ENCODE data around the gene TTC28. TPM values are rescaled to one million over a fixed set of nuclear protein-coding genes. Genes with fewer than 3 reads are reported as not detected.

TTC28 gene
- total and polyA plus RNA-seq, 2 donors (not counting 1 experiment from before 2014, with no cell fraction given): 8.2 to 31.4 TPM

GRCh38 chr22:28046100-28046499, 633.5 kb downstream of the TTC28 start:
- Histone ChIP-seq H3K9me3 (ENCODE audit: control insufficient read depth, insufficient read depth, low read depth, low read length) (no peaks in the 10 kb centered on the region), H4K20me1 (ENCODE audit: control insufficient read depth, extremely low read depth, insufficient read depth, low read length) (no peaks in the 10 kb centered on the region), H3K4me3 (replicated peaks in 1 of 4; ENCODE audit: control extremely low read depth in 1 of 4, insufficient read depth in 1 of 4, low read depth in 3 of 4, low read length in 4 of 4) (no peak overlapping the region), H3K9ac (ENCODE audit: insufficient read depth, low read length) (no peak overlapping the region), H3K36me3 (ENCODE audit: control insufficient read depth, insufficient read depth, low read length) (no peaks in the 10 kb centered on the region), H3K27ac (ENCODE audit: insufficient read depth, low read length) (no peak overlapping the region), H3K4me1 (ENCODE audit: control insufficient read depth, extremely low read depth, insufficient read depth, low read length) (no peaks in the 10 kb centered on the region), H3K79me2 (ENCODE audit: control insufficient read depth, insufficient read depth, low read length) (no peaks in the 10 kb centered on the region), H3K27me3 (ENCODE audit: control insufficient read depth, insufficient read depth, low read length) (no peaks in the 10 kb centered on the region), H2AFZ (ENCODE audit: low read length) (no peak overlapping the region), H3K4me2 (ENCODE audit: extremely low read depth, insufficient read depth, low read length) (no peak overlapping the region)
- no peak for DNase-seq (ENCODE audit: low read depth in 2 of 2)
- TF ChIP-seq EZH2 (IDR thresholded peaks at IDR 0.05; ENCODE audit: low read length, missing control alignments): no peak
- TF ChIP-seq, protein P1, sequence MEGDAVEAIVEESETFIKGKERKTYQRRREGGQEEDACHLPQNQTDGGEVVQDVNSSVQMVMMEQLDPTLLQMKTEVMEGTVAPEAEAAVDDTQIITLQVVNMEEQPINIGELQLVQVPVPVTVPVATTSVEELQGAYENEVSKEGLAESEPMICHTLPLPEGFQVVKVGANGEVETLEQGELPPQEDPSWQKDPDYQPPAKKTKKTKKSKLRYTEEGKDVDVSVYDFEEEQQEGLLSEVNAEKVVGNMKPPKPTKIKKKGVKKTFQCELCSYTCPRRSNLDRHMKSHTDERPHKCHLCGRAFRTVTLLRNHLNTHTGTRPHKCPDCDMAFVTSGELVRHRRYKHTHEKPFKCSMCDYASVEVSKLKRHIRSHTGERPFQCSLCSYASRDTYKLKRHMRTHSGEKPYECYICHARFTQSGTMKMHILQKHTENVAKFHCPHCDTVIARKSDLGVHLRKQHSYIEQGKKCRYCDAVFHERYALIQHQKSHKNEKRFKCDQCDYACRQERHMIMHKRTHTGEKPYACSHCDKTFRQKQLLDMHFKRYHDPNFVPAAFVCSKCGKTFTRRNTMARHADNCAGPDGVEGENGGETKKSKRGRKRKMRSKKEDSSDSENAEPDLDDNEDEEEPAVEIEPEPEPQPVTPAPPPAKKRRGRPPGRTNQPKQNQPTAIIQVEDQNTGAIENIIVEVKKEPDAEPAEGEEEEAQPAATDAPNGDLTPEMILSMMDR (conservative IDR thresholded peaks at IDR 0.05 in 1 of 2, IDR thresholded peaks at IDR 0.05 in 1 of 2; ENCODE audit: low read depth in 1 of 2, low read length in 2 of 2): no peak

- no peak for DNase-seq (ENCODE audit: low read depth in 2 of 2)
- Histone ChIP-seq H3K79me2 (ENCODE audit: control insufficient read depth, insufficient read depth, low read length) (no peaks in the 10 kb centered on the region), H3K4me2 (ENCODE audit: extremely low read depth, insufficient read depth, low read length) (no peak overlapping the region), H3K9ac (ENCODE audit: insufficient read depth, low read length) (no peak overlapping the region), H3K27me3 (ENCODE audit: control insufficient read depth, insufficient read depth, low read length) (no peaks in the 10 kb centered on the region), H3K4me3 (replicated peaks in 1 of 4; ENCODE audit: control extremely low read depth in 1 of 4, insufficient read depth in 1 of 4, low read depth in 3 of 4, low read length in 4 of 4) (no peak overlapping the region), H3K27ac (ENCODE audit: insufficient read depth, low read length) (no peak overlapping the region), H4K20me1 (ENCODE audit: control insufficient read depth, extremely low read depth, insufficient read depth, low read length) (no peaks in the 10 kb centered on the region), H3K9me3 (ENCODE audit: control insufficient read depth, insufficient read depth, low read depth, low read length) (no peaks in the 10 kb centered on the region), H2AFZ (ENCODE audit: low read length) (no peak overlapping the region), H3K4me1 (ENCODE audit: control insufficient read depth, extremely low read depth, insufficient read depth, low read length) (no peaks in the 10 kb centered on the region), H3K36me3 (ENCODE audit: control insufficient read depth, insufficient read depth, low read length) (no peaks in the 10 kb centered on the region)
- TF ChIP-seq EZH2 (IDR thresholded peaks at IDR 0.05; ENCODE audit: low read length, missing control alignments): no peak
- TF ChIP-seq, protein P1 (conservative IDR thresholded peaks at IDR 0.05 in 1 of 2, IDR thresholded peaks at IDR 0.05 in 1 of 2; ENCODE audit: low read depth in 1 of 2, low read length in 2 of 2): no peak
These were observed 635.0 kb downstream of the TTC28 start for GRCh38 chr22:28044546-28045173.

DNA sequence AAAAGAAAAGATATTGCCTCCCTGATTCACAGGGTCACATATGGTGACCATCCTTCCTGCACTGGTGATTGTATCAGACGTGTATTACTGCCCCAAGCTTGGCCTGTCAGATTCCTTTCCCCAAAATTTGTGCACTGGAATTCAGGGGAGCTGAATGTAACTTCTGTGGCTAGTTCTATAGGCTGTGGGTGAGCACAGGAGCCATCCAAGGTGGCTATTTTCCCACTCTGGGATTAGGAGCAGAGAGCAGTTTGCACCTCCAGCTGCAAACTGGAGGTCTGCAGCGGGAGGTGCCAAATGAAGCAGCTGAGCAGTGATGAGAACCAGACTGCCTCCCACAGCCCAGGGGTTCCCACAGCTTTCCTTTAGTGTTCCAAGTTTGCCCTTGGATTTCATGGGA, 636.4 kb downstream of the TTC28 start:
- H3K27ac ChIP-seq (ENCODE audit: insufficient read depth, low read length): no peak overlapping the region
- TF ChIP-seq EZH2 (IDR thresholded peaks at IDR 0.05; ENCODE audit: low read length, missing control alignments): no peak
- TF ChIP-seq, protein P1 (conservative IDR thresholded peaks at IDR 0.05 in 1 of 2, IDR thresholded peaks at IDR 0.05 in 1 of 2; ENCODE audit: low read depth in 1 of 2, low read length in 2 of 2): no peak
- H3K79me2 ChIP-seq (ENCODE audit: control insufficient read depth, insufficient read depth, low read length): no peaks in the 10 kb centered on the region
- DNase-seq (ENCODE audit: low read depth in 2 of 2): no peak
- no peaks in the 10 kb centered on the region for H3K9me3 ChIP-seq (ENCODE audit: control insufficient read depth, insufficient read depth, low read depth, low read length)
- H3K9ac ChIP-seq (ENCODE audit: insufficient read depth, low read length): no peak overlapping the region
- H4K20me1 ChIP-seq (ENCODE audit: control insufficient read depth, extremely low read depth, insufficient read depth, low read length): no peaks in the 10 kb centered on the region
- no peaks in the 10 kb centered on the region for H3K36me3 ChIP-seq (ENCODE audit: control insufficient read depth, insufficient read depth, low read length)
- H3K4me3 ChIP-seq (replicated peaks in 1 of 4; ENCODE audit: control extremely low read depth in 1 of 4, insufficient read depth in 1 of 4, low read depth in 3 of 4, low read length in 4 of 4): no peak overlapping the region
- H3K4me1 ChIP-seq (ENCODE audit: control insufficient read depth, extremely low read depth, insufficient read depth, low read length): no peaks in the 10 kb centered on the region
- no peaks in the 10 kb centered on the region for H3K27me3 ChIP-seq (ENCODE audit: control insufficient read depth, insufficient read depth, low read length)
- H2AFZ ChIP-seq (ENCODE audit: low read length): no peak overlapping the region
- H3K4me2 ChIP-seq (ENCODE audit: extremely low read depth, insufficient read depth, low read length): no peak overlapping the region
